ENCODE measurements around the gene GPR108.

GPR108 gene

GRCh38 chr19:6683971-6684370 lies 53.4 kb downstream of the GPR108 start:
- Histone ChIP-seq H3K36me3 (ENCODE audit: insufficient read depth, low read length) (no peaks in the 10 kb centered on the region), H3K9me2 (replicated peaks; ENCODE audit: low read depth, low read length) (no peaks in the 10 kb centered on the region), H3F3A (ENCODE audit: low read depth) (no peaks in the 10 kb centered on the region), H3K4me3 (ENCODE audit: low read length, poor library complexity, severe bottlenecking) (no peak overlapping the region), H3K27me3 (ENCODE audit: insufficient read depth, low read length, poor library complexity, severe bottlenecking) (no peaks in the 10 kb centered on the region), H3K4me1 (ENCODE audit: insufficient read depth, low read length, poor library complexity, severe bottlenecking) (no peaks in the 10 kb centered on the region), H3K9ac (ENCODE audit: low read depth, low read length, poor library complexity, severe bottlenecking) (no peak overlapping the region), H3K9me3 (ENCODE audit: insufficient read depth, low read depth, low read length) (no peaks in the 10 kb centered on the region), H2AFZ (ENCODE audit: low read length) (no peak overlapping the region), H4K20me1 (ENCODE audit: insufficient read depth, low read length, poor library complexity, severe bottlenecking) (no peaks in the 10 kb centered on the region), H3K79me2 (ENCODE audit: insufficient read depth, low read length) (no peaks in the 10 kb centered on the region), H3K4me2 (ENCODE audit: low read depth, low read length, poor library complexity, severe bottlenecking) (no peak overlapping the region)
- no peak for TF ChIP-seq CTCF (conservative IDR thresholded peaks at IDR 0.05; ENCODE audit: low read length)
- TF ChIP-seq EZH2phosphoT487 (IDR thresholded peaks at IDR 0.05; ENCODE audit: borderline replicate concordance): no peak

- Histone ChIP-seq H3F3A (ENCODE audit: low read depth) (no peaks in the 10 kb centered on the region), H4K20me1 (ENCODE audit: insufficient read depth, low read length, poor library complexity, severe bottlenecking) (no peaks in the 10 kb centered on the region), H3K27me3 (ENCODE audit: insufficient read depth, low read length, poor library complexity, severe bottlenecking) (no peaks in the 10 kb centered on the region), H3K9me3 (ENCODE audit: insufficient read depth, low read depth, low read length) (no peaks in the 10 kb centered on the region), H3K4me3 (ENCODE audit: low read length, poor library complexity, severe bottlenecking) (no peak overlapping the region), H3K79me2 (ENCODE audit: insufficient read depth, low read length) (no peaks in the 10 kb centered on the region), H2AFZ (ENCODE audit: low read length) (no peak overlapping the region), H3K36me3 (ENCODE audit: insufficient read depth, low read length) (no peaks in the 10 kb centered on the region), H3K9ac (ENCODE audit: low read depth, low read length, poor library complexity, severe bottlenecking) (no peak overlapping the region), H3K4me2 (ENCODE audit: low read depth, low read length, poor library complexity, severe bottlenecking) (no peak overlapping the region), H3K4me1 (ENCODE audit: insufficient read depth, low read length, poor library complexity, severe bottlenecking) (no peaks in the 10 kb centered on the region), H3K9me2 (replicated peaks; ENCODE audit: low read depth, low read length) (no peaks in the 10 kb centered on the region)
- TF ChIP-seq EZH2phosphoT487 (IDR thresholded peaks at IDR 0.05; ENCODE audit: borderline replicate concordance) (no peak), CTCF (conservative IDR thresholded peaks at IDR 0.05; ENCODE audit: low read length) (no peak)
These were observed 54.7 kb downstream of the GPR108 start for GRCh38 chr19:6682607-6683128.

DNA sequence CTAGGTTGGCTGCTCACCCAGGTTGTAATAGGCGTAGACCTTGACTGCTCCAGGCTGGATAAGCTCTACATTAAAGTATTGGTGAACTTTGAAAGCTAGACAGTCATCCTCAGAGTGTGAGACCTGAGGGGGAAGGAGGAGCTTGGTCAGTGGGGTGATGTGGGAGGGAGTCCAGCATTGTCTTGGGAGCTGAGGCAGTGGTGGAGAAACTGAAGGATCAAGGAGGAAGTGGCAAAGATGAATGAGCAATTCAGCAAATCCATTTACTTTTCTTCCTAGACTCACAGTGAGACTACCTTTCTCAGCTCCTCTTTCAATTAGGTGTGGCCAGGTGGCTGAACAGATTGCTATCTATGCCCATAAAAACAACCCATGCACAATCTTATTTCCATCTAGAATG lies 57.2 kb downstream of the GPR108 start:
- TF ChIP-seq CTCF (conservative IDR thresholded peaks at IDR 0.05; ENCODE audit: low read length): no peak
- no peak for TF ChIP-seq EZH2phosphoT487 (IDR thresholded peaks at IDR 0.05; ENCODE audit: borderline replicate concordance)
- H3K36me3 ChIP-seq (ENCODE audit: insufficient read depth, low read length): no peaks in the 10 kb centered on the region
- peaks cover 6% of the 10 kb centered on the region for H3K4me1 ChIP-seq (ENCODE audit: insufficient read depth, low read length, poor library complexity, severe bottlenecking)
- H3K4me2 ChIP-seq (ENCODE audit: low read depth, low read length, poor library complexity, severe bottlenecking): no peak overlapping the region
- H3K27me3 ChIP-seq (ENCODE audit: insufficient read depth, low read length, poor library complexity, severe bottlenecking): no peaks in the 10 kb centered on the region
- H3K9ac ChIP-seq (ENCODE audit: low read depth, low read length, poor library complexity, severe bottlenecking): no peak overlapping the region
- no peaks in the 10 kb centered on the region for H4K20me1 ChIP-seq (ENCODE audit: insufficient read depth, low read length, poor library complexity, severe bottlenecking)
- no peaks in the 10 kb centered on the region for H3K79me2 ChIP-seq (ENCODE audit: insufficient read depth, low read length)
- no peak overlapping the region for H3K4me3 ChIP-seq (ENCODE audit: low read length, poor library complexity, severe bottlenecking)
- no peak overlapping the region for H2AFZ ChIP-seq (ENCODE audit: low read length)
- H3K9me2 ChIP-seq (replicated peaks; ENCODE audit: low read depth, low read length): no peaks in the 10 kb centered on the region
- H3F3A ChIP-seq (ENCODE audit: low read depth): no peaks in the 10 kb centered on the region
- no peaks in the 10 kb centered on the region for H3K9me3 ChIP-seq (ENCODE audit: insufficient read depth, low read depth, low read length)
